SKM-1 (cell line): ENCODE results near the gene GNG14.
"Not testable (repeated sequence)": the region's sequence is repeated elsewhere in the genome, so short reads cannot be mapped to it uniquely, and the experiment has no call there.

Source experiments
- DNase-seq: peaks from one replicate; lab custom pipeline; 2025; ENCODE audit not compliant: unreplicated experiment; lab: John Stamatoyannopoulos, UW

Gene GNG14

GRCh38 chr19:12666265-12667048, 21.3 kb upstream of the GNG14 start, which contains the start of the genes MAN2B1 and WDR83:
Gene MAN2B1 (minus strand): TSS chr19:12666742. CDS start chr19:12666701, 41 bp downstream.
Gene WDR83 (plus strand): TSS chr19:12666807. CDS start chr19:12669791, 2,984 bp downstream.
- peak; percentile 73 for DNase-seq

GRCh38 chr19:12667731-12668302, 20.0 kb upstream of the GNG14 start:
- DNase-seq = no peak

GRCh38 chr19:12668346-12668745, 19.5 kb upstream of the GNG14 start:
- DNase-seq = no peak

- no peak for DNase-seq
These were observed 18.9 kb upstream of the GNG14 start for GRCh38 chr19:12668932-12669269.

- peak; percentile 83 for DNase-seq
These were observed 18.3 kb upstream of the GNG14 start for GRCh38 chr19:12669270-12670158.

GRCh38 chr19:12670159-12670928, 17.5 kb upstream of the GNG14 start:
- DNase-seq = no peak

- DNase-seq = no peak
These were observed 15.1 kb upstream of the GNG14 start for GRCh38 chr19:12672744-12673143.

GRCh38 chr19:12675399-12675798, 12.4 kb upstream of the GNG14 start:
- no peak for DNase-seq

GRCh38 chr19:12675940-12676339, 11.9 kb upstream of the GNG14 start:
- no peak for DNase-seq

- peak; percentile 59 for DNase-seq
These were observed 11.4 kb upstream of the GNG14 start for GRCh38 chr19:12676384-12676792.

- no peak for DNase-seq
These were observed 10.9 kb upstream of the GNG14 start for GRCh38 chr19:12676928-12677327.

GRCh38 chr19:12678039-12678438, 9.8 kb upstream of the GNG14 start:
- DNase-seq = not testable (repeated sequence)

GRCh38 chr19:12680034-12680433, 7.8 kb upstream of the GNG14 start:
- no peak for DNase-seq

GRCh38 chr19:12681074-12681987, 6.5 kb upstream of the GNG14 start, which contains the start of gene DHPS:
Gene DHPS (minus strand): TSS chr19:12681880. CDS start chr19:12681766, 114 bp downstream.
- DNase-seq = peak; percentile 98

- DNase-seq = no peak
These were observed 2.0 kb upstream of the GNG14 start for GRCh38 chr19:12685831-12686230.

GRCh38 chr19:12689012-12689411, 1.2 kb downstream of the GNG14 start:
- no peak for DNase-seq

GRCh38 chr19:12689581-12690216, 1.9 kb downstream of the GNG14 start:
- no peak for DNase-seq

GRCh38 chr19:12692960-12693359, 5.2 kb downstream of the GNG14 start:
- no peak for DNase-seq

- DNase-seq = no peak
These were observed 6.8 kb downstream of the GNG14 start for GRCh38 chr19:12694641-12695040.
